NCI-H226 (cell line): Measurements from ENCODE around the gene FLNB.
"Not testable (repeated sequence)": the region's sequence is repeated elsewhere in the genome, so short reads cannot be mapped to it uniquely, and the experiment has no call there.

Experiments used
- DNase-seq: peaks from one replicate; pipeline ENCODE4 v3.0.0-alpha.2; 2015

Gene FLNB

GRCh38 chr3:57982561-57983243 lies 25.5 kb upstream of the FLNB start:
- no peak for DNase-seq

DNA sequence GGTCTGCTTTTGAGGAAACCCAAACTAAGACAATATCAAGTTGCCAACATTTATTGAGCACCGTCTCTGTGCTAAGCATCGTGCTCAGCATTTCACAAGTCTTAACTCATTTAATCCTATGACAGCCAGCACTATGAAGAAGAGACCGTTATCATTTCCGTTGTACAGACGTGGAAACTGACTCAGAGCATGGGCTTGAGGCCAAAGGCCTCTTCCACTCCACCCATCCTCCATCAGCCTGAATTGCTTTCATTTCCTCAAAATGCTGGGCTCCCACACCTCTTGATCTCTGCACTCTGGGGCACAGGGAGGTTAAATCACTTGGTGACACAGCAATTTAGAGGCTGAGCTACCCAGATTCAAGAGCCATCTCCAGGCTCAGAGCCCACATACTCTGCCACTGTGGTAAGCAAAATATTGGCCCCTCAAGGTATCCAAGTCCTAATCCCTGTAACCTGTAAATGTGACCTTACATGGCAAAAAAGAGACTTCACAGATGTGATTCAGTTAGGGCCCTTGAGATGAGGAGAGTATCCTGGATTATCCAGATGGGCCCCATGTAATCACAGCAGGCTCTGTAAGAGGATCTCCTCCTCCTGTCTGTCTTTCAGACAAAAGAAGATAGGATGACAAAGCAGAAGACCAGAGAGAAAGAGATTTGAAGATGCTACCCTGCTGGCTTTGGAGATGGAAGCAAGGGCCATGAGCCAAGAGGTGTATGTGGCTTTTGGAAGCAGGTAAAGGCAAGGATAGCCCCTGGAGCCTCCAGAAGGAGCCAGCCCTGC lies 24.3 kb upstream of the FLNB start:
- DNase-seq, result peak; percentile 87

DNA sequence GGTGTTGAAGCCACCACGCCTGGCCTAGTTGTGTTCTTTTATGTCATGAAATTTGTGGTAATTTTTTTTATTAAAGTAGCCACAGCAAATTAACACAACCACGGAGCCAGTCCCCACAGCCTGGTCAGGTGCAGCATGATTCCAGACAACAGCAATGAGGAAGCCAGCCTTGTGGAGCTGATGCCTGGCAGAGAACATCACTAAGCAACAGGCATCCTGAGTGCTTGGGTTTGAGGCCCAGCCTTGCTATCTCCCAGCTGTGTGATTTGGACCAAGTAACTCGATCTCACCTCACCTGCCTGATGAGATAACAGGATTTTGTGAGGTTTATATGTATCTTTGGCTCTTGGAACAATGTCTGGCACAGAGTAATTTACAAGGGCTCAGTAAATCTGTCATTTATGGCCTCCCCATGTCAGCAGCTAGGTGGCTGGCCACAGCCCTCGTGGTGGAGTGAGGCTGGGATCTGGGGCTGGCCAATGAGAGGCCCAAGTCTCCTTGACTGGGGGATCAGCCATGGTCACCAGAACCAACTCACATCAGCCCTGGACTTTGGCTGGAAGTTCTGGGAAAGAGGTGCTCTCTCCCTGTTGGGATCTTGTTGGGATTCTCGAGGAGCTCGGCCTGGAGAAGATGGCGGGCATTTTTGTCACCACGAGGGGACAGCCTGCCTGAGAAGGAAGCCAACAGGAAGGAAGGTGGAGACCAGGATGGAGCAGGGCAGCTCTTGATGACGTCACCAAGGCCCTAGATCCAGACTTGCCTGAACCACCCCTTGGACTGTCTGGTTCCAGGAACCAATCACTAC lies 22.8 kb upstream of the FLNB start:
- DNase-seq, result no peak

DNA sequence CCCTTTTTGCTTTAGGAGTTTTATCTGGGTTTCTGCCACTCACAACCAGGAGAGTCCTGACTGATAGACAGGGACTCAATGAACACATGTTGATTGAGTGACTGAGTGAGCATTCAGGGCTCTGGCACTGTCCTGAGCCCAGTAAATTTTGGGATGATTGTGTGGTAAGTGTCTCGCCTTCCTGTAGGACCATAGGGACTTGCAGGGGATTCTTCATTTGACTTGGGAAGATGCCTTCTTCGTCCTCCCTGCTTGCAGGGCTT lies 22.3 kb upstream of the FLNB start:
- DNase-seq, result no peak

GRCh38 chr3:57986261-57986660 lies 22.0 kb upstream of the FLNB start:
- no peak for DNase-seq

DNA sequence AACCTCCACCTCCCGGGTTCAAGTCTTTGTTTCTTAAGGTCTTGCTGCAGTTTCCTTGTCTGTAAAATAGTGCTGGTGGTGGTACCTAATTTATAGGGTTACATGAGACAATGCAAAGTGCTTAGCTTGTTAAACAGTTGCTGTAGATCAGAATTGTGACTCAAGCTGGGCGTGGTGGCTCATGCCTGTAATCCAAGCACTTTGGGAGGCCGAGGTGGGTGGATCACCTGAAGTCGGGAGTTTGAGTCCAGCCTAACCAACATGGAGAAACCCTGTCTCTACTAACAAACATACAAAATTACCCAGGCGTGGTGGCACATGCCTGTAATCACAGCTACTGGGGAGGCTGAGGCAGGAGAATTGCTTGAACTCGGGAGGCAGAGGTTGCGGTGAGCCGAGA lies 19.0 kb upstream of the FLNB start:
- DNase-seq, result not testable (repeated sequence)

DNA sequence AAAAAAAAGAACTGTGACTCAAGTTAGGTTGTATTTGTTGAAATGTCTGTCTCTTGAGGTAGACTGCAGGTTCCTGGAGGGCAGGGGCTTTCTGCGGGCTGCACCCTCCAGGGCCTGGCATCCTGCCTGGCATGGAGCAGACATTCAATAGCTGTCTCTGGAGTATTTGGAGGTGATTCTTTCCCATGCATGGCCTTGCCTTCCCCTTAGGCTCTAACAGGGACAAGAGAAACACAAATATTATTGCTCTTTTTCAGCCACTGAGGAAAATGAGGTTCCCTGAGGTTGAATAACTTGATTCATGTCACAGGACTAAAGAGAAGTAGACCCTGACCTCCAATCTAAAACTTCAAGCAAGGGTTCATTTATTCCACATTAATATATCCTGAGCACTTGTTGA lies 18.6 kb upstream of the FLNB start:
- no peak for DNase-seq

GRCh38 chr3:57992452-57993213 lies 15.6 kb upstream of the FLNB start:
- peak; percentile 59 for DNase-seq

- DNase-seq, result peak; percentile 53
Measured at GRCh38 chr3:57998366-57999283, 9.6 kb upstream of the FLNB start.

DNA sequence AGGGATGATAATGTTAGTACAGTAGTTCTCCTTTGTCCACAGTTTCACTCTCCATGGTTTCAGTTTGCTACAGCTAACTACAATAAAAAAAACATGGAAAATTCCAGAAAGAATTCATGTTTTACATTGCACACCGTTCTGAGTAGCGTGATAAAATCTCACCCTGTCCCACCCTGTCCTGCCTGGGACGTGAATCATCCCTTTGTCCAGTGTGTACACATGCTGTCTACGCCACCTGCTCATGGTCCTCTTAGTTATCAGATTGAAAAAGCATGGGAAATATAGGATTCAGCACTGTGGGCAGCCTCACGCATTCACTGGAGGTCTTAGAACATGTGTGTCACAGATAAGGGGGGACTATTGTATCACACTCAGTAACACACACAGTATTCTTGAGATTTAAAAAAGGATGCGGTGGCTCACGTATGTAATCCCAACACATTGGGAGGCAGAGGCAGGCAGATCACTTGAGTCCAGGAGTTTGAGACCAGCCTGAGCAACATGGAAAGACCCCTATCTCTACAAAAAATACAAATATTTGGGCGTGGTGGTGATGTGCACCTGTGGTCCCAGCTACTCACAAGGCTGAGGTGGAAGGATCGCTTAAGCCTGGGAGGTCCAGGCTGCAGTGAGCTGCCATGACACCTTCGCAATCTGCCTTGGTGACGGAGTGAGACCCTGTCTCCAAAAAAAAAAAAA lies 8.7 kb upstream of the FLNB start:
- no peak for DNase-seq

- DNase-seq, result peak; percentile 78
Measured at GRCh38 chr3:58000306-58001085, 7.7 kb upstream of the FLNB start.

GRCh38 chr3:58001086-58001467 lies 7.1 kb upstream of the FLNB start:
- DNase-seq, result no peak

DNA sequence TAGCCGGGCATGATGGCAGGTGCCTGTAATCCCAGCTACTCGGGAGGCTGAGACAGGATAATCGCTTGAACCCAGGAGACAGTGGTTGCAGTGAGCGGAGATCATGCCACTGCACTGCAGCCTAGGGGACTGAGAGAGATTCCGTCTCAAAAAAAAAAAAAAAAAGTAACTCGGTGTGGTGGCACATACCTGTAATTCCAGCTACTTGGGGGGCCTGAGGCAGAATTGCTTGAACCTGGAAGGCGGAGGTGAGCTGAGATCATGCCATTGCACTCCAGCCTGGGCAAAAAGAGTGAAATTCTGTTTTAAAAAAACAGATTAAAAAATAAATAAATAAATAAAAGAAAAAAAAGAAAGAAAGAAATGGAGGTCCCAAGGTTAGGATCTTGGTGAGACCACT lies 6.2 kb upstream of the FLNB start:
- no peak for DNase-seq

GRCh38 chr3:58003093-58003492 lies 5.1 kb upstream of the FLNB start:
- peak; percentile 72 for DNase-seq

- DNase-seq, result peak; percentile 44
Measured at GRCh38 chr3:58004973-58005372, 3.2 kb upstream of the FLNB start.

GRCh38 chr3:58005669-58006068 lies 2.6 kb upstream of the FLNB start:
- peak; percentile 82 for DNase-seq

GRCh38 chr3:58006661-58007060 lies 1.6 kb upstream of the FLNB start:
- DNase-seq, result no peak

DNA sequence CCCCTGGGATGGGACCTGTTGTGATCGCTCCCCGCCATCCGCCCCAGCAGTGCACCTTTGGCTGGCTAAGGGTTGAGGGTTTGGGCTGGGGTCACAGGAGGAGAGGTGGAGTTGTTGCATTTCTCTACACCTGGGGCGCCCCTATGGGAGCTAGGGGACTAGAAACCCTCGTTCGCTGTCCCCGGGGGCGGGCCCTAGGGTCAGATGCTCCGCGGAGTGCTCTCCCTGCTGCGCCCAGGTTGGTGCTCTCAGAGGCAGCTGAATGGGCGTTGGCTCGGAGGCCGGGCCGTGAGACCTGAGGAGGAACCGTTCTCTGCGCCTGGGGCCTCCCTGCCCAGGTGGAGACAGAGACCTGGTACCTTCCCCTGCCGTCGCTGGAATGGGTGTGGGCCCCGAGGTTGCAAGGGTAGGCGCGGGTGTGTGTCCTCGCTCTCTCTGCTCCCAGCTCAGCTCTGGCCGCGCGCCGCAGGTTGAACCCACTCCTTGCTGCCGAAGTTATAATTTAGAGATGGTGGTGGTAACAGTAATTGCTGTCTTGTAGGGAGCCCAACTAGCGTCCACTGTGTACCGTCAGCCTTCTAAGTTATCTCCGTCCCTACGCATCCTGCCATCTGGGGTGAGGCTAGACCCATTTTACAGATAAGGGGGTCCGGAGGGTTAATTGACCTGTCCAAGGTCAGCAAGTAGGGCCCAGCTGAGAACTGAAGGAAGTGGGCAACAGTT lies 965 bp downstream of the FLNB start:
- no peak for DNase-seq

DNA sequence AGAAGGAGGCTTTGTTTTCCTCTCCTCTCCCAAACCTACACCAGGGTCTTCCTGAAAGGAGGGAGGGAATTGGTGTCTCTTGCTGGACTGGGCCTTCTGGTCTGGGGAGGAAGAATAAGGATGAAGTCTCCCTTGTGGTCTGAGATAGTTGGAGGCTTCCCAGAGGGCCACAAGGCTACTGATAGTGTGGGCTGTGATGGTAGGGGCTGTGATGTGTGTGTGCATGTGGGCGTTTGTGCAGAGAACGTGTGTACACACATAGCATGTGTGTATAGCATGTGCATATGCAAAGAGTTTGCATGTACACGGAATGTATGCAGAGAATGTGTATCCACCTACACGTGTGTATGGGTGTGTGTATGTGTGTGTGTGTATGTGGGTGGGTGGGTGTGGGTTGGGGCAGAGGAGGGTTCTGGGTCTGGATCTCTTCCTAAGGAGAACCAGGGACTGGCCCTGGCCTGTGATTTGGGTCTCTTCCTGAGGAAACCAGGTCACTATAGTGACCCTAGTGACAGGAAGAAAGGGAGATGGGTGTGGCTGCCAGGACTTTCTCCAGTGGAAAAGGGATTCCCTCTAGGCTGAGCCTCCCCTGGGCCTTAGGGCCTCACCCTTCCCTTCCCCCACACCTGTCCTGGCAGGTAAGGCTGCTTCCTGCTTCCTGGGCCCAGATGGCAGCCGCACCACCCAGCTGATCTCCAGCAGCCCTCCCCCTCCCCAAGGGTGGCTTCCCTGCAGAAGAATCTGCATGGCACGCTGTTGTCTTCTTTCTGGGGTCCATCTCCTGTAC lies 1.7 kb downstream of the FLNB start:
- DNase-seq, result no peak
